Measurements from ENCODE around the gene PITX1.

The PITX1 gene

GRCh38 chr5:135027697-135028615 lies 6.1 kb downstream of the PITX1 start:
- no peak for DNase-seq

DNA sequence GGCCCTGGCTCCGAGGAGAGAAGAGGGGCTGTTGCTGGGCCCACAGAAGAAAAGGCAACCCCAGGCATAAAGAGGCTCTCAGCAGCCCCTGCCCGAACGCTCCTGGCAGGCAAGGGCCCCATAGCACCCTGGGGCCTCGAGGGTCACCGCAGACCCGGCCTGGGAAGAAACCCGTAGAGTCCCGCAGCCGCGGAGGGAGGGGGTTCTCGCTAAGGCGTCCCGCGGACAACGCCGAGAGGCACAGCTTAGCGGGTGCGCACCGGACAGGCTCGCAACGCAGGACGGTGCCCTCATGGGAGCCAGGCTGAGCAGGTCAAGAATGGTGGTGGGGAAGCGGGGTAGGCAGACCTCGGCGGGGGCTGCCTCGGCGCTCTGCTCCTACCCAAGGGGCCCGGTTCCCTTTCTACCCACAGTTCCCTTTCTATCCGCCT lies 6.7 kb downstream of the PITX1 start:
- no peak for DNase-seq

- DNase-seq = no peak
Measured at GRCh38 chr5:135026645-135027265, 7.3 kb downstream of the PITX1 start.

- no peak for DNase-seq
Measured at GRCh38 chr5:135025730-135026644, 8.0 kb downstream of the PITX1 start.

DNA sequence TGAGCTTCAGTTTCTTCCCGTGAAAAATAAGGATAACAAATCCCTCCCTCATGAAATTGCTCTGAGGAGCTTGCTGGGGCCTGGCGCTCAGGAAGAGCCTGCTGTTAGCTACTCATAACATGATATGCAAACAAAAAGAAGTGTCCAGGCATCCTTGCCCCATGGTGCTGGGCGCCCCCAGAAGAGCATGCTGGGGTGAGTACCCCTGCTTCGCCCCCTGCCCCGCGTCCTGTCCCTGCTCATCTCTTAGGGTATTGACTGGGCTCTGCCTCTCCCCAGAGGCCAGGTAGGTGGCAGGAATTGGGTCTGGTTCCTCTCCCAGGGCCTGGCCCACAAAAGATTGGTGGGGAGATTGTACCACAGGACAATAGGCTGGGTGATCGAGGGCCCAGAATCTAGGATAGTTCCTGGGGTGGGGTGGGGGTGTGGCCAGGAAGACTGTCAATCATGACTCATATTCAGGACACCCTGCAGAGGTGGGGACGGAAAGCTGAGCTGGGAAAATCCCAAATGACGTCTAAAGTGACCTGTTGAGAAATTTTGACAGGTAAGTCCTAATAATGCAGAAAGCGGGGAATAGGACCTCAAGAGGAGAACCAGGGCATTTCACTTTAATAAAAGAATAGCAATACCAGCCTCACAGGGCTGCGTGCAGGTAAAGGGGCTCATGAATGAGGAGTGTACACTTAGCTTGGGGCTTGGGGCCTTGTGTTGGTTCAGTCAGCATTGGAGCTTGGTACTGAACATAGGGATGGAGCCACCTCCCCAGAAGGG lies 8.9 kb downstream of the PITX1 start:
- DNase-seq = no peak

DNA sequence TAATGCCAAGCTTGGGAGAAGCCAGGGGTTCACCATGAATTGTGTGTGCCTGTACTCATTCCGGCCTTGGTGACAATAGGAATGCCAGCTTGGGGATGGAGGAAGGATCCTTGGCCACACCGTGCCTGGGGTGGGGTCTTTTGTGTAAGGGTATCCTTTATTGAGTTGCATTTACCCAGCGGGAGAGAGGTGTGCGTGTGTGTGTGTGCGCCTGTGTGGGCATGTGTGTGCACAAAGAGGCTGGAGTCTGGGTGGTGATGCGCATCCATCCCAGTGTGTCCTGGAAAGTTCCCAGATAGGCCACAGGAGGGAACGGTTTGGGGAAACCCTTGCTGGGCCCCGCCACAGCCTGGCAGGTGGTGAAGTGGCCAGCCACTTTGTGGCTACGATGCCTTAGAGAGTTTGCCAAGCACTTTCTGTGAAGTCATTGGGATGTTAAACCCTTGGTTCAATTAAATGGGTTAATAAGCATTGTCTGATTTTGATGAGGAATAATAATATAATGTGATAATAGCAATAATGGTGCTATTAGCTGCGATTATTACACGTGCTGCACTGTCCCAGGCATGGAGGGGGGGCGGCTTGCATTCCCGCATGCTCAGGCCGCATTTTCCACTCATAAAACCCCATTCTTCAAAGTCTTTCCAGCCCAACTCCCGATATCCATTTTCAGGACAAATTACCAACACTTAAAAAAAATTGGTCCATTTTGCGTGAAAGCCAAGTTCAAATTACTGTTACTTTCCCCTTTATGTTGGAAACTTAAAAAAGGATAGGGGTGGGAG lies 13.7 kb downstream of the PITX1 start:
- DNase-seq = no peak

DNA sequence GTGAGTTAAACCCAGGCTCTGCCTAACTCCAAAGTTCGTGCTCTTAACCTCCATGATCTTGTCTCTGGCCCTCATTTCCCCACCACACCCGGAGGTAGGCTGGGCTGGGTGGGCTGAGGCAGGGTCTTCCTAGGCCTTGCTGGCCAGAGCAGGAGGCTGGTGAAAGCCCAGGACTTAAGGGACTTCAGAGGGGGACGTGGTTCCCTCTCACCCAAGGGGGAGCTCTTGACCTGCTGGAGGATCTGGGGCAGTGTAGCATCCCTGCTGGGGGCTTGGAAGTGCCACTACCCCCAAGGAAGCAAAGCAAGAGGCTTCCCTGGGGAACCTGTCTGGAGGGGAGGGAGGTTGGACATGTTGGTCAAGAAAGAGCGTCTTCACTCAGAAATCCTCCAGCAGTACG lies 14.7 kb downstream of the PITX1 start:
- DNase-seq = no peak

DNA sequence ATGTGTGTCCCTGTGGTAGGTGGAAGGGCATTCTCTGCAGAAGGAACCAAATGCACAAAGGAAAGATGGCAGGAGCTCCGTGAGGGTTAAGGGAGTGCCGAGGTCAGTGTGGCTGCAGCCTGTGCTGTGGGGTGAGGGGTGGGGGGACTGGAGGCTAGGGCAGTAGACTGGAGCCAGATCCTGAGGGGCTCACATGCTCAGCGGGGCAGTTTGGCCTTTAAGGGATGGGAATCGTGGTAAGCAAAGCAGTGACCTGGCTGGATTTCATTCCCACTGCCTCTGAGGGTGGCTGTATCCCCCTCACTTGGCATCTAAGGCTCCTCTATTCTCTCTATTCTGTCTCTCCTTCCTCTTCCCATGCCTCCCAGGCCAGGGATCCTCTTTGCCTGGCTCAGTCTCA lies 15.6 kb downstream of the PITX1 start:
- no peak for DNase-seq

GRCh38 chr5:135016861-135017290 lies 17.2 kb downstream of the PITX1 start:
- no peak for DNase-seq

- DNase-seq = no peak
Measured at GRCh38 chr5:135015942-135016341, 18.1 kb downstream of the PITX1 start.

GRCh38 chr5:135013947-135014570 lies 20.0 kb downstream of the PITX1 start:
- DNase-seq = no peak

- DNase-seq = no peak
Measured at GRCh38 chr5:135013445-135013844, 20.6 kb downstream of the PITX1 start.

- DNase-seq = no peak
Measured at GRCh38 chr5:135012951-135013391, 21.1 kb downstream of the PITX1 start.

DNA sequence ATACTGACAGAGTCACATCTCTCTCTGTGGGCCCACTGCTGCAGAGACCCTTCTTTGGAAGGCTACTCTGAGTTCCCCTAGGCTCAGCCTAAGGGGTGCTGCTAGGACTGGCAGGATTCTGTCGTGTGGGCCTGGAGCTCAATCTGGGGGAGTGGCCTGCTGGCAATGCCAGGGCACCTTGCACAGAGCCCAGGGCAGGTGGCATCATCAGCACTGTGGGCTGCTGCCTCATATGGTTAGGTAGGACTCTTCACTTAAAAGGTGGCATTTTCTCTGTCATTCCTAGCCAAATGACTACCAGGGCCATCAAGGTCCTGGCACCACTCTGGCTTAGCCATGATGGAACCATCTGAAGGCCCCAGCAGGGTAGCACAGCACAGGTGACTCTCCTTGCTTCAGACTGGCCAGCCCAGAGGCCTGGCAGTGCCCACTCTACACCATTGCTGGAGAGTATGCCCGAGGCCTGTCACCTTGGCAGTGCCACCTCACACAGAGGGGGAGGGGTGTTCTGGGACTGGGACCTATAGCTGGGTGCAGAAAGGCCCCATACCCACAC lies 21.9 kb downstream of the PITX1 start:
- no peak for DNase-seq

DNA sequence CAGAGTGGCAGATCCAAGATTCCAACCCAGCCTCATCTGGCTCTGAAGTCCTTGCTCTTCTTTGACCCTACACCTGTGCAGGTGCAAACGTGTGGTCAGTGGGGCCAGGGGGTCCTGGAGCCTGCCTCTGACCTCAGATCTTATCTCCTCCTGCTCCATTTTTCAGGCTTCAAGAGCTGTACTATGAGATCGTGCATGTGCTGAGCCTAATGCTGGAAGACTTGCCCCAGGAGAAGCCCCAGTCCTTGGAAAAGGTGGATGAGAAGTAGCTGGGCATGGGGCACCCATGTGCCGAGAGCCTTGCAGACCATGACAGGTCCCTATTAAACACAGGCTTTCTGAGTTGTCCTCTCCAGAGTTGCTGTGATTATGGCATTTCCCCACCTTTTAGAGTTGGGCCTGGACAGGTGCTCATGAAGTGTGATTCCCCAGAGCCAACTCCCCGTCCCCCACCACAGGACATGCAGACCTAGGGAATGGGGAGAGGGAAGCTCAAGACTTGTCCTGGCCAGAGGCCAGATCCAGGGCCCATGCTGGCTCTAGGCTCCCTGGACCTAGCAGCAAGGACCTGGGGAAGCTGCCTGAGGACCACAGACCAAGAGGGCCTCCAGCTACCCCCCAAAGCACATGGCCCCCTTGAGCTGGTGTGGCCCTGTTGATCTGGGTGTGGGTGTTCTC lies 22.5 kb downstream of the PITX1 start:
- DNase-seq = no peak

GRCh38 chr5:135010502-135011354 lies 23.3 kb downstream of the PITX1 start:
- no peak for DNase-seq

DNA sequence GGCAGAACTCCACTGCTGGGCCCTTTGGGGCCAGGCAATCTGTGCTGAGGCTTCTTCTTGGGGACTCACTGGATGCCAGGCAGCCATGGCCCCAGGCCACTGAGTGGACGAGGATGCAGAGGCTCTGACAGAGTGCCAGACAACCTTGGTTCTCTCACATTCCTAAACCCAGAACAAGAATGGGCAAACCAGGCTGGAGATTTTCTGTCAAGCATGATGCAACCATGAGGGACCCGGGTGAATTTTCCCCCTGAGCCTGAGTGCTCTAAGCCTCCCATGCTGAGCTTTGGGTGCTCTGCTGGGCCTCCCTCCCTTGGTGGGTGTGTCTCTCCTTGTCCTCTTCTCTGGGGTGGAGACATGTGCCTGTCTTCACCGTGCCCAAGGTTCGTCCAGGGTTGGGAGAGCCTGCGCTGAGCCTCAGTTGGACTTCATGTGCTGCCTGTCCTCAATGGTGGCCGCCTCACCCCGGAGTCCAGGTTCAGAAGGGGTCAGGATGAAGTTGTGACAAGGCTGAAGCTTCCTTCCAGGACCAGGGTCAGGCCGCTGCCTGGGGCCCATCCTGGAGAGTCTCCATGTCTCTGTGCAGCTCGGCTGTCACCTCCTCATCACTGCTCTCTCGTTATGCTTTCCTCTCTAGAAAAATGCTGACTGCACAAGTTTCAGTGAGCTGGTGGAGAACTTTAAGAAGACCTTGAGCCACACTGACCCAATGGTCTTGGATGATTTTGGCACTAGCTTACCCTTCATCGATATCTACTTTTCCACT lies 24.1 kb downstream of the PITX1 start:
- DNase-seq = no peak

Measured in stimulated activated naive CD4-positive, alpha-beta T cell (primary cell).